GM21390 (cell line): ENCODE data around the gene LAMB4.

ENCODE experiments used
- ATAC-seq: cut with Tn5 transposase; IDR thresholded peaks from one replicate; pipeline ENCODE4 v1.9.1; 2021; ENCODE audit not compliant: unreplicated experiment

Gene LAMB4

GRCh38 chr7:107973861-107974260 is 156.3 kb downstream of the LAMB4 start:
- no peak for ATAC-seq
